ENCODE results near the gene PILRB. TPM values are rescaled to one million over a fixed set of nuclear protein-coding genes. Genes with fewer than 3 reads are reported as not detected.
"Not testable (repeated sequence)": the region's sequence is repeated elsewhere in the genome, so short reads cannot be mapped to it uniquely, and the experiment has no call there.

PILRB gene
- total and polyA plus RNA-seq, 8 donors, result 24.0 to 47.7 (median 44.0) TPM

- Histone ChIP-seq H3K27me3 (no peaks in the 10 kb centered on the region), H3K4me1 (peaks cover 0 to 47% of the 10 kb centered on the region in 2 donors), H3K4me3 (no peak overlapping the region), H3K27ac (no peak overlapping the region), H3K36me3 (peaks cover 0 to 65% of the 10 kb centered on the region in 2 donors), H3K9me3 (no peaks in the 10 kb centered on the region)
- DNase-seq, result no peak
- no peak for ATAC-seq
- intact Hi-C loops (cut with DNase I), result no loop called here
- TF ChIP-seq CTCF (IDR thresholded peaks at IDR 0.05), result no peak
These were observed 5.2 kb downstream of the PILRB start for GRCh38 chr7:100363098-100363497.

GRCh38 chr7:100363797-100364196 is 5.9 kb downstream of the PILRB start:
- intact Hi-C loops (cut with DNase I); DNase-seq; H3K27me3 ChIP-seq; ATAC-seq; H3K4me3 ChIP-seq; H3K9me3 ChIP-seq; H3K27ac ChIP-seq: not testable (repeated sequence)
- Histone ChIP-seq H3K4me1 (peaks cover 0 to 54% of the 10 kb centered on the region in 2 donors), H3K36me3 (peaks cover 0 to 58% of the 10 kb centered on the region in 2 donors)

GRCh38 chr7:100364480-100364879 is 6.6 kb downstream of the PILRB start:
- H3K27ac ChIP-seq, result peak overlapping the region in 1 of 2 donors; percentile 92
- intact Hi-C loops (cut with DNase I), result no loop called here
- peaks cover 0 to 52% of the 10 kb centered on the region in 2 donors for H3K36me3 ChIP-seq
- ATAC-seq (no peak), DNase-seq (no peak)
- H3K27me3 ChIP-seq, result no peaks in the 10 kb centered on the region
- TF ChIP-seq CTCF (IDR thresholded peaks at IDR 0.05), result no peak
- no peaks in the 10 kb centered on the region for H3K9me3 ChIP-seq
- H3K4me3 ChIP-seq, result no peak overlapping the region
- H3K4me1 ChIP-seq, result peaks cover 0 to 52% of the 10 kb centered on the region in 2 donors

- H3K36me3 ChIP-seq, result peaks cover 0 to 36% of the 10 kb centered on the region in 2 donors
- H3K27me3 ChIP-seq; H3K4me3 ChIP-seq; DNase-seq; H3K9me3 ChIP-seq; ATAC-seq; intact Hi-C loops (cut with DNase I): not testable (repeated sequence)
- H3K27ac ChIP-seq, result peak overlapping the region; percentile 20 to 92
- H3K4me1 ChIP-seq, result peaks cover 0 to 60% of the 10 kb centered on the region in 2 donors
These were observed 8.1 kb downstream of the PILRB start for GRCh38 chr7:100365998-100366367.

GRCh38 chr7:100366411-100367250 is 8.7 kb downstream of the PILRB start:
- no peaks in the 10 kb centered on the region for H3K9me3 ChIP-seq
- H3K4me1 ChIP-seq, result peaks cover 0 to 67% of the 10 kb centered on the region in 2 donors
- ATAC-seq (no peak), DNase-seq (peak in 2 of 4 donors; percentile 28 to 41)
- no peak overlapping the region for H3K4me3 ChIP-seq
- no peak for TF ChIP-seq CTCF (IDR thresholded peaks at IDR 0.05)
- peak overlapping the region in 1 of 2 donors; percentile 92 for H3K27ac ChIP-seq
- no peaks in the 10 kb centered on the region for H3K27me3 ChIP-seq
- intact Hi-C loops (cut with DNase I), result no loop called here
- H3K36me3 ChIP-seq, result peaks cover 0 to 30% of the 10 kb centered on the region in 2 donors

GRCh38 chr7:100367251-100367620 is 9.3 kb downstream of the PILRB start:
- no peak for ATAC-seq

More at GRCh38 chr7:100367251-100367620, 9.3 kb downstream of the PILRB start:
- Histone ChIP-seq H3K9me3 (no peaks in the 10 kb centered on the region), H3K27ac (peak overlapping the region in 1 of 2 donors; percentile 92), H3K4me3 (no peak overlapping the region), H3K4me1 (peaks cover 0 to 73% of the 10 kb centered on the region in 2 donors), H3K36me3 (peaks cover 0 to 24% of the 10 kb centered on the region in 2 donors), H3K27me3 (no peaks in the 10 kb centered on the region)
- DNase-seq, result peak in 1 of 4 donors; percentile 22
- no peak for TF ChIP-seq CTCF (IDR thresholded peaks at IDR 0.05)
- intact Hi-C loops (cut with DNase I), result no loop called here
